Esophagus mucosa (tissue), 1 donor: ENCODE measurements around the gene FADS1. TPM values are rescaled to one million over a fixed set of nuclear protein-coding genes. Genes with fewer than 3 reads are reported as not detected.

Experiments
- ATAC-seq: fragments of 200-7000 bp; cut with Tn5 transposase; one replicate; pipeline ENCODE4 v1.9.1; 2020
- total RNA-seq: library from RNA; stranded (reverse); gene quantifications from one replicate; pipeline ENCODE4 v1.2.4, GENCODE V29; 2023
- donor health status: DM: yes; HTN: yes; CAD: no.

FADS1 gene
- total RNA-seq, 1 donor from 2014 or later = 7.5 TPM

DNA sequence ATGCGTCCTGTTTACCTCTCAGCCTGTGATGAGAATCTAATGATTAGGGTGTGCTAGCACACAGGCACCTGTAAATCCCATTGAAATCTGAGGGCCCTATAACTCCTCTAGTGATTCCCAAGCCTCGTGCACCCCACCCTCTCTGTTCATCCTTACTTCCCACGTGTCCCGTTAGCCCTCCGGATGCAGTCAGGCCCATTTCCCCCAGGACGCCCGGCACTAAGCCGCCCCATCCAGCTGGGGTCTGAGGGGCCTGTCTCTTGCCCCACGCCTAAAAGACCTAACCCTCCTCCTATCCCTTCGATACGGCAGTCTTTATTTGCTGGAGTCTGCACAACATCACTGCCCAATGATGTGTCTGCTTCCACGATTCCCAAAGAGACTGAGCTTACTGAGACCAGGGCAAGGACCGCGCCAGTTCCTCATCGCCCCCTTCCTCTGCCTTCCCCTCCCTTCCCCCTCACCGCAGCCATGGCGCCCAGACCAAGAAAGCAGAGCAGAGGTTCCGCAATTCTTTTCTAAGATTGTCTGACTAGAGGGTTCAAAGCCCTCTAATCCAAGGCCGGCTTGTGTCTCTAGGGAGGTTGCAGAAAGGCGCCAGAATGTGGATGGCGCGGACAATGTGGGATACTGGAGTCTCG lies 10.2 kb upstream of the FADS1 start:
- no peak for ATAC-seq

DNA sequence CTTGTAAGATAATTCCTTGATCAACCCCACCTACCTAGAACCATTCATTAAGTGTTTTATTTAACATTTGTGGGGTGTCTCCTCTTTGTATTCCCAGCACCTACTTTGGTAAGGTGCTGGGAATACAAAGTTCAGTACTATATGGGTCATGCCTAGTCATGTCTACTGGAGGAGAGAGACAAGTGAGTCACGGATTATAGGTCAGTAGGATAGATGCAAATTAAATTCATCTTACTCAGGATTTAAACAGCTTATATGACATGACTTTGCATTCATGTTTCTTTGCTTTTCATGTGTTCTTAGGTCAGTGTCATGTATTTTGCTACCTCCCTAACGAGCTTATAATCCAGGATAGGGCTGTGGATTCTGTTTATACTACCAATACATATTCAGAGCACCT lies 3.4 kb upstream of the FADS1 start:
- peak; percentile 88 for ATAC-seq

DNA sequence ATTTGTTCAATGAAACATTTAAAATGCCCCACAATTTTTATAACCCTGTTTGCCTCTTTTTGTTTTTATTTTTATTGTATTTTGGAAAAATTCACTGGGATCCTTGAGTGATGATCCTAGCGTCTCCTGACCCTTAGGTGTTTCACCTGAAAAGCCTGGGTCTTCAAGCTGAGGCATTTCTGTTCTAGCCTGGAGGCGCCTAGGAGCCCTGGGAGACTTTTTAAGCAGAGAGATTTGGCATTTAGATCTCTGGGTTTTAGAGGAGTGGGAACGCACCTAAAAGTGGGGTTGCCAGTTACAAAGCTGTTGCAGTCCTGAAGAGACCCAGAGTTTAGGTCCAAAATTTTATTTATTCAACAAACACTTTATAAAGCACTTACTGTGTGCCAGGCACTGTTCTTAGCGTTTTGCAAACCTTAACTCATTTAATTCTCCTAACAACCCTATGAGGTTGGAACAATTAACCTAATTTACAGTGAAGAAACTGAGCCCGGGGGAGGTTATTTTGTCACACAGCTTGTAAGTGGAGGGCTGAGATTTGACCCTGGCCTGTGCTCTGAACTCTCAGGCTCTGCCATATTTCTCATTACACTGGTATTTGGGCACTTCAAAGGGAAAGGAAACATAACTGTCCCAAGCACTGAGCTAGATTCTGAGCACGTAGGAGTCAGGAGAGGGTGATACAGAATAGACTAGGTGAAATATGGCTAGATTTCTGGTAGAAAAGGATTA lies 834 bp upstream of the FADS1 start:
- no peak for ATAC-seq

DNA sequence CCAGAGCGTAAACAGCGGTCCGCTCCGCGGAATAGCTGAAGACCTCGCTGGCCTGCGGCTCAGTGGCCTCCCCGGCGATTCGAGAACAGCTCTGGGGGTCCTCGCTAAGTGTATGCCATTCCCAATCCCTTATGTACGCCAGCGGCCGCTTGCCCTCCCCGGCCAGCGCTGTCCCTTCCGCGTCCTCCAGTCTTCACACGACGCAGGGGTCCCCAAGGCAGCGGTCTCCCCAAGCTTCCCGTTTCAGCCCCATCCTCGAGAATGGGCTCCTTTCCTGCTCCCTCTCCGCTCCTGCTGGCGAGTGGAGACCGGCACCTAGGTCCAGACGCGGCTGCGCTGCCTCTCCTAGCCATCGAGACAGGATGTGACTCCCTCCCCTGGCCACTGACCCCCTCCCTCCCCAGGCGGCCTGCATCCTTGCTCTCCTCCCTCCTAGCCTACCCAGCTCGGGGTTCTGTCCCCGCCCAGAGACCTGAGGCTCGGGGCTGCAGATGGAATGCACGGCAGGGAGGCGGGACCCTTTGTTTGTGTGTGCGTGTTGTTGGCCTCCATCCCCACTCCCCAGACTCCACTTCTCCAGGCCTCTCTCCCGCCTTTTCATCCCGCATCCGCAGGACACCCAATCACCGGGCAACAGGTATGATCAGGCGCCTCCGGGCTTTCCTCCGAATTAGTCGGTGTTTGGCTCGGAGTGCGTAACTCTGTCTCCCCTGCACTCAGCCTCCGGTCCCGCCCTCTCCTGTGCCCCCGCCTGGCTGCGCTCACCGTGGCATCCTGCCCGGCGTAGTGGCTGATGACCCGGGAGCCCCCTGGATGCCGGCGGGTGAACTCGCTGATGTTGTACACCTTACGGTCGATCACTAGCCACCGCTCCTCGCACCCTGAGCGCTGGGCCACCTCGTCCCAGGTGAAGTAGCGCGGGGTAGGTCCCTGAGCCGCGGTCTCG lies 740 bp downstream of the FADS1 start:
- ATAC-seq = peak; percentile 7

DNA sequence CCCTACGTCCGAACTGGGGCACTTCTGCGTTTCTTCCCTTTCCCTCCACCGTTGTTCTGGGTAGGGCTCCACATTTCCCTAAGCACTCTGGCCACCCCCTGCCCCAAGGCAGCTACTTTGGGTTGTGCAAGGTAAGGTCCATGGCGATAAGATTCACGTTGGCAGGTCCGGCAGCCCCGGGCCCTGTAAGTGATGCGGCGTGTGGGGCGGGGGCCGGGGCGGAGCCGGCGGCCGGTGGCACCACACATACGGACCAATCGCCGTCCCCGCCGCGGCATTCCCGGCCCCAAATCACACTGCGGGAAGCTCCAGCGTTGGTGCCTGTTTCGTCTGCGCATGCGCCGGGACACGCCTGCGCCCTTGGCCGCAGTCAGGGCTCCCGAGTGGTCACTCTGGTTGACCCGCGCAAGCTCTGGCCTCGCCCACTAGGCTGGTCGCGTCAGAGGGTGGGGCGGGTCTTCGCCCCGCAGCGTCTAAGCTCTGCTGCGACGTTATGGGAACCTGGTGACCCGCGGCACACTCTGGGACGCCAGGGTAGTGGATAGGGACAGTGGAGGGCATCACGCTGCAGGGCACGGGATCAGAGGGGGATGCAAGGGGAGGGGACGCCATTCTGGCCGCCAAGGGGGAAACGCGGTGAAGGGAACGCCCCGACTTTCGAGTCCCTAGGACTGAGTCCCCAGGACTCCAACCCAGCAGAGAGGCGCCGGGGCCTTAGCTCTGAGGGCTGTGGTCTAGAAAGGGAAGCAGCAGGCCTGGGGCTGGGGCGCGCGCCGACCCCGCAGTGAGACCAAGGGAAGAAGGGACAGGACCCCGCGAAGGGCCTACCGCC lies 1.6 kb downstream of the FADS1 start:
- peak; percentile 70 for ATAC-seq

DNA sequence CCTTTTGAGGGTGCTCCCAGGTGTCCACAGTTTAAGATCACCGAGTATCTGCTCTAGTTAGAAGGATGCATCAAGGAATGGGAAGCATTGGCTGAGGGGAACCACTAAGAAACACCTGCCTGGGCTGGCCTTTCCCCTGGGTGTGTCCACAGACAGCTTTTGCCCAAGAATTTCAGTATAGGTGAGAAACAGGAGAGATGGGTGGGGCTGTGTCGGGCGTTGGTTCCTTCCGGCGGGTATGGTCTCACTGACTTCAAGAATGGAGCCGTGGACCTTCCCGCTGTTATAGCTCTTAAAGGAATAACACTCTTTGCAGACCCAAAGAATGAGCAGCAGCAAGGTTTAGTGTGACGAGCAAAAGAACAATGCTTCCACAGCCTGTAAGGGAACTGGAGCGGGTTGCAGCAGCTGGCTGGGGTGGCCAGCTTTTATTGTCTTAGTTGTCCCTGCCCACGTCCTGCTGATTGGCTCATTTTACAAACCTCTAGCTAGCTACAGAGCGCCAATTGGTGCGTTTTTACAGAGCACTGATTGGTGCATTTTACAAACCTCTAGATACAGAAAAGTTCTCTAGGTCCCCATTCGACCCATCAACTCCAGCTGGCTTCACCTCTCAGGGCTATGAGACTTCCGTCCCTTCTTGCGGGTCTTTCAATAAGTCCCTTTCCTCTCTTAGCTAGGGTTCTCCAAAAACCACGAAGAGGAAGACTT lies 2.4 kb downstream of the FADS1 start:
- ATAC-seq = peak; percentile 66

DNA sequence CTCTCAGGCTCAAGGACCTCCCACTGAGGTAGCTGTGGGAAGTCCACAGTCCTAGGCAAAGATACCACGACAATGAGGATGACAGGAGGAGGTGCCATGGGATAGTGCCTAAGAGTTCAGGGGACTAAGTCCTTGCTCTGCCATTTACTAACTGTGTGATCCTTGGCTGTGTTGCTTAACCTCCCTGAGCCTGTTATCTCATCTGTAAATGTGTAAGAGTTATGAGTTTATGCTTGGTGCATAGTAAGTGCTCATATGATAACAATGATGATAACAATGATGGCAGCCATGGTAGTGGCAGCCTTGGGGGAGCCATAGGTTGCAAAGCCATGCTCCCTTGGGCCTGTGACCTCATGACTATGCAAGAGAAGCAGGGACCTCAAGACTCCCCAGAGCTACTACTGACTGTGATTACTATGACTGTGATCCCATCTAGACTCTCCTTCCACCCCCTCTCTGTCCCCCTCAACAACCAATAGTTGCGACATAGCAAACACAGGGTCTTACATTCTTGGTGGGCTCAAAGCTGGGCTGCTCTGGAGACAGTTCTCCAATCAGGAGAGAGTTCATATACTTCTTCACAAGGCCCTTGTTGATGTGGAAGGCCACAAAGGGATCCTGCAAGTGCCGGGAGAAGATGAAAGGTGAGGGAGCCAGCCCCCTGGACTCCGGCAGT lies 3.9 kb downstream of the FADS1 start:
- no peak for ATAC-seq

DNA sequence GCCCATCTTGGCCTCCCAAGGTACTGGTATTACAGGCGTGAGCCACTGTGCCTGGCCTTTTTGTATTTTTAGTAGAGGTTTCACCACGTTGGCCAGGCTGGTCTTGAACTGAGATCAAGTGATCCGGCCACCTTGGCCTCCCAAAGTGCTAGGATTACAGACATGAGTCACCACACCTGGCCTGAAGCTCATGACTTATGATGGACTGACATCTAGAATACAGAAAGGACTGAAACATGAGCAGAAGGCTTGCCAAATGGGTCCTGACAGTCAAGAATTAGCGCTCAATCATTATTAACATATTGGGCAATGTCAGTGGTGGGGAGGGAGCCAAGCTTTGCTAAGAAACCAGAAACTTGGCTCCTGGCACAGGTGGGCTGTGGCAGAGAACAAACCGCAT lies 5.0 kb downstream of the FADS1 start:
- no peak for ATAC-seq

DNA sequence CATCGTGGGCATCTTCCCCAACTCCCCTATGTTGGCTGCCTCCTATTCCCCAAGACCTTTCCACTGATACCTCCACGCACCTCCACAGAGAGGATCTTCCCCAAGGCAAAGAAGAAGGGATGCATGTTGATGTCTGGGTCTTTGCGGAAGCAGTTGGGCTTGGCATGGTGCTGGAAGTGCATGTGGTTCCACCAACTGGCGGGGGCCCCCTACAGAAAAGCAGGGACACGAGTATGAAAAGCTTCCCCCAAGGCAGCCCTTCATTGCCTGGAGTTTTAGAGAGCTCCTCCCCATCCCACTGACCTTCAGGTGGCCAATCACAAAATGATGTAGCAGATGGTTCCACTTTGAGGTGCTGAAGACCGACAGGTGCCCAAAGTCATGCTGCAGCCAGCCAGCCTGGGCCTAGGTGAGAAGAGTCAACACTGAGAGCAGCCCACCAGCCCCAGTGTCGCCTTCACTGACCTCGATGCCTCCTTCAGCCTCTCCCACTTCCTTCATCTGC lies 6.1 kb downstream of the FADS1 start:
- ATAC-seq = no peak

DNA sequence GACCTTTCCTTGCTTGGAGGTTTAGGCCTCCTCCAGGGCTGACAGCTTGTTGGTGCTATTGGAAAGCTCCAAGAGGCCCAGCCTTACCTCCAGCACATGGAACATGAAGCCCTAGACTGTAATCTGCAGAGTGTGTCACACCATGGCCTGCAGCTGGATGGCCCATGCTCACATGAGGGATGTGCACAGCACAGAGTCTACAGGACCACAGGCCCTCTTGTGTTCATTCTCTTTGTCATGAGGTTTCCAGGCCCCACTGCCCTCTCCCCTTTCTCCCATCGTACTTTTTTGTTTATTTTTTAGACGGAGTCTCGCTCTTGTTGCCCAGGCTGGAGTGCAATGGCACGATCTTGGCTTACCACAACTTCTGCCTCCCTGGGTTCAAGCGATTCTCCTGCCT lies 10.0 kb downstream of the FADS1 start:
- ATAC-seq = no peak

DNA sequence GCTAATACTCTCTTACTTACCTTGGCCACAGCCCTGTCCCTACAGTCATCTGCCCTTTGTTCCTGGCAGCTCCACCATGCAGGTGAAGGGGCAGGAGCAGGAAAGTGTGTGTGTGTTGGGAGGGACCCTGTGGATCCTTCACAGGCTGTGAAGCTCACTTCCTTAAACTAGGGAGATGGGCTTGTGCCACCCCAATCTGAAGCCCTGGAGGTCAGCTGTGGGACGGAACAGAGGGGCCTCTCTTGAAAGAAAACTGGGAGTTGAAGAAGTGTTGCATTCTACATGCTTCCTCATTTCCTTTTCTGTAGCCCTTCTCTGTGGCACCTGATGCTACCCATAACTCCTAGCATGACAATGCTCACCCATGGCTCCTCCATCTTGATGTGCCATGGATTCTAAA lies 11.7 kb downstream of the FADS1 start:
- ATAC-seq = no peak

DNA sequence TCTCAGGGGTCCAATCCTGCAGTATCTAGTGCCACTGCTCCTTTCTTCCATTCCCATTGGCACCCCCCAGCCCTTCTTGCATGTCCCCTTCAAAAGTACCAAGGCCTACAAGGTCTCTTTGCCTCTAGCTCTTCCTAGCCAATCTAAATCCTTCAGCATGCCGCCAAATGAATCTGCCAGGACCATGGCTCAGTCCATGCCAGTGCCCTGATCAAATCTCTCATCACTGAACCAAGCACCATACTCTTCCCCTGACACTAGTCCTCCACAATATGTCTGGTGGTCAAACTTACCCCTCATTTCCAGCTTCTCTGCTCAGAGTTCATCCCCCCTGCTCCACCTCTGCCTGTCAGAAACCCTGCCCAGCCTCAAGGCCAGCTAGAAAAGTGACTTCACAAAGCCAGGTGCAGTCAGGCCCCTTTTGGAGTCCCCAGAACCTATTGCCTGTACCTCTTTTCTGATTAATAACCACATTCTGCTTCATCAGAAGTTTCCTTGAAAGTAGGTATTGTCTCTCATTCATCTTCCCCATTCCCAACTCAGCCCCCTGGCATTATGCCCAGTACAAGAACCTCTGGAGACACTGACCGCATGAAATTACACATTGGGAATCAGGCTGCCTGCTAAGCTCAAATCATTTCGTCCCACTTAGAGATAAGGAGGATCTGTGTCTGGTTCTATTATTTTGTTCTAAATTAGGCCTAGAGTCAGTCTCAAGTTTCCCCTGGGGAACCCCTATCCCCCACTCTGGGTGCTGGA lies 12.7 kb downstream of the FADS1 start:
- ATAC-seq = no peak

DNA sequence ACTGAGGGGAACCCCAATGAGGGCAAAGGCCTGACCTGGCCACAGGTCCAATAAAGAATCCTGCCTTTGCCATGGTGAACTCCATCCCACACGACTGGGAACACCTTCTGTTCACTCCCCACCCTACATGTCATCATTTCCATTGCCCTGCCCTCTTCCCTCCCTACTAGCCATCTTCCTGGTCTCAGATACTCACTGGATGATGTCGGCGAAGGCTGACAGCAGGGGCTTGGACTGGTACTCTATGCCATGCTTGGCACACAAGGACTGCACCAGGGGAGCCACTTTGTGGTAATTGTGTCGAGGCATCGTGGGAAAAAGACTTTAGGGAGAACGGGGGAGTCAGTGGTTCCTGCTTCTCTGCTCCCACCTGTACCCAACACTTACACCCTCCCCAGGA lies 14.2 kb downstream of the FADS1 start:
- ATAC-seq = no peak

DNA sequence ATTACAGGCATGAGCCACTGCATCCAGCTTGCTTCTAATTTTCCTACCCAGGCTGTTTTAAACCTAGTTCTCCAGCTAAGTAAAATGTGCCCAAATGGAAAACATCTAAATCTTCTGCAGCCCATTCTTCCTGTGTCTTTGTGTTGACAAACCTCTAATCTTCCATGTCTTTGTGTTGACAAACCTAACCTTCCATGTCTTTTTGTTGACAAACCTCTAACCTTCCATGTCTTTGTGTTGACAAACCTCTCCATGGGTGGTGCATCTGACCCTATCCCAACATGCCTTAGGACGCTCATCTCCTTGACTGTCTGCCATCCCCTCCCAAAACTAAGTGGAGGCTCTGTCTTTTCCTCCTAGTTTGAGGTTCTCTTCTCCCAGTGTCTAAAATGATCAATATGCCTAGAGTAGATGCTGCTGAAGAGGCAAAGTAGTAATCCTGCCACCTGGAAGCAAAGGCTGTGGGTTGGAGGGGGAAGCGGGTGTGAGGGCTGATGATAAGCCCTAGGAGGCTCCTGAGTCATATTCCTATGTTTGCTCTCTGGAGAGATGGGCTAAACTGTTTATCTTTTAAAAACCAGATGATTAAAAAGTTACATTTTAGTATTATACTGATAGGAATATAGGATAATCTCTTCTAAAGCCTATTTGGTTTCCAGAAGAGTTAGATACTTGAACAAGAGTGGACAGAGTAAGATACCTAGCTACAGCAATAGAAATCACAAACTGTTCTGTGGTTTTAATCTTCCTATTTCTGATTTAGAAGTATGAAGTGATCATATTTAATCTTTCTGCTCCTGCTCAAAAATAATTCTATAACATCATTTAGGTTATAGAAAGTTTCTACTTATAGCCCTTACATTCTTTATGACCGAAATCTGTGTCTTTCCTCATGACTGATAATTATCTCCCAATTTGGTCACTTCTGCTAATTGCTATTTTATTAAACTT lies 16.2 kb downstream of the FADS1 start:
- no peak for ATAC-seq

DNA sequence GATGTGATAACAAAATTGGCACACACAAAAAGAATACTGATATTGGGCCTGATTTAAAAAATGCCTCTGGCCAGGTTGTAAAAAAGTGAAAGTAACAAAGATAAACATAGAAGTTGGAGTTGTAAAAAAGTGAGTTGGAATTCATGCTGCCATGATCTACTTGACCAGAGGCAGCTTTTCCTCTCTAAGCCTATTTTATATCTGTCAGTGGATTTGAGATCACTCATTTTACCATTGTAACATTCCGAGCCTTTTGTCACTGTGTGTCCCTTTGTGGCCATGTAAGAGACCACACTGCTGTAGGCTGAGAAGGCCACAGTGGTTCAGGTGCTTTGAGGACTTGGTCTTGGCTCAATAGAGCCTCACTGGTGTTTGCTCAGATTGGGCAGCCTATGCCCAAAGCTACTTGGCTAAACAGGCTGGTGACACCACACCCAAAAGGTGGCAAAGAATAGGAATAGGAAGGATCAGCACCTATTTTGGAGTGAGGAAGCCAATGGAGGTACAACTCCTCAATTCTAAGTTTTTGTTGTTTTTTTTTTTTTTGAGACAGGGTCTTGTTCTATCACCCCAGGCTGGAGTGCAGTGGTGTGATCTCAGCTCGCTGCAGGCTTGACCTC lies 17.0 kb downstream of the FADS1 start:
- no peak for ATAC-seq

DNA sequence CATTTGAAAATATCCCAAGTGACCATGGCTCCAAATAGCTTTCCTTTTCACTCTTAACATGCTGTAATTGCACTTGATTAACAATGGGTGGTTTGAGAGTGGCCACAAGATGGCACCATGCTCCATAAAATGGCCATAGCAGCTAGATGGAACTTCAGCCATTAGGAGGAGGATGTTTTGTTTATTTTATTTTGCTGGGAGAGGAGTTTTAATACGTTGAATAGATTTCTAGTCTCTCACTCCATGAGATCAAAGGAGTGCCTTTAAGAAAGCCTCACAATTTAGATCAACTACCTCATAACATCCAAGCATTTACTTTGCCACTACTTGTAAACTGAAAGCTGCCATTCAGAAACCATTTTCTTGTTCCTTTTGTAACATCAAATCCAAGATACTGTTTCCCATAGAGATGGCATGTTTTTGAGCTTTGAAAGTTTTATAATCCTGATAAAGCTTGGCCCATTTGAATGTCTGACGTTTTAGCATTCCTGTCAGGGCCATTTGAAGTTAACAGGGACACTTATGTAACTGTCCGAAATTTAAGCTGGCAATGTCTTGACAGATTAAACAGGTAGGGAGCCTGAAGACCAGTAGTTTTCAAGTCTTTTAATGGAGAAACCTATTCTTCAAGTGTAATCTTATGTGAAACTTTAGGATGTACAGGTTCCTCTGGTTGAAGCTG lies 19.4 kb downstream of the FADS1 start:
- peak; percentile 42 for ATAC-seq

DNA sequence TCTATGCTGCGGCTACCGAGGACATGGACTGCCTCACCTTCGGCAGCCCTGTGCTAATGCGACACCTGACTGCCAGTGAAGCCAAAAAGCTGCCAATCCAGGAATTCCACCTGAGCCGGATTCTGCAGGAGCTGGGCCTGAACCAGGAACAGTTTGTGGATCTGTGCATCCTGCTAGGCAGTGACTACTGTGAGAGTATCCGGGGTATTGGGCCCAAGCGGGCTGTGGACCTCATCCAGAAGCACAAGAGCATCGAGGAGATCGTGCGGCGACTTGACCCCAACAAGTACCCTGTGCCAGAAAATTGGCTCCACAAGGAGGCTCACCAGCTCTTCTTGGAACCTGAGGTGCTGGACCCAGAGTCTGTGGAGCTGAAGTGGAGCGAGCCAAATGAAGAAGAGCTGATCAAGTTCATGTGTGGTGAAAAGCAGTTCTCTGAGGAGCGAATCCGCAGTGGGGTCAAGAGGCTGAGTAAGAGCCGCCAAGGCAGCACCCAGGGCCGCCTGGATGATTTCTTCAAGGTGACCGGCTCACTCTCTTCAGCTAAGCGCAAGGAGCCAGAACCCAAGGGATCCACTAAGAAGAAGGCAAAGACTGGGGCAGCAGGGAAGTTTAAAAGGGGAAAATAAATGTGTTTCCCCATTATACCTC lies 20.8 kb downstream of the FADS1 start:
- ATAC-seq = no peak
